Measurements from ENCODE around the gene TICRR.

- TF ChIP-seq CTCF (IDR thresholded peaks at IDR 0.05) = no peak
- TF ChIP-seq ZFX (IDR thresholded peaks at IDR 0.05; ENCODE audit: borderline replicate concordance) = no peak
Observed at GRCh38 chr15:89645680-89646079, 70.4 kb downstream of the TICRR start.

All from 22Rv1 (cell line).